Esophagus muscularis mucosa (tissue), 4 donors: Measurements from ENCODE around the gene DND1.

ENCODE experiments used
- CTCF ChIP-seq, 3 experiments: fragments of 200-600 bp in 2 of 3; fragments of 450-650 bp in 1 of 3; sonication (generic) in 2 of 3; IDR thresholded peaks; one replicate each; pipeline ENCODE4 v1.5.1; 2017 to 2019; ENCODE audit warnings: antibody characterized with exemption in 3 of 3, mild to moderate bottlenecking in 2 of 3, moderate library complexity in 1 of 3
- EP300 ChIP-seq: sonication (generic); formaldehyde crosslinking; IDR thresholded peaks from one replicate; pipeline ENCODE4 v1.6.1; 2017; ENCODE audit warnings: antibody characterized with exemption
- POLR2A ChIP-seq: fragments of 450-650 bp; IDR thresholded peaks from one replicate; pipeline ENCODE4 v1.6.1; 2017; ENCODE audit warnings: antibody characterized with exemption, moderate library complexity, mild to moderate bottlenecking, low read depth
- POLR2AphosphoS5 ChIP-seq, 2 donors: sonication (generic); formaldehyde crosslinking; IDR thresholded peaks; one replicate each; pipeline ENCODE4 v1.6.1; 2017; ENCODE audit warnings: antibody characterized with exemption in 2 of 2

- no peak for TF ChIP-seq POLR2AphosphoS5 (IDR thresholded peaks at IDR 0.05)
- no peak for TF ChIP-seq EP300
- no peak for TF ChIP-seq CTCF (IDR thresholded peaks at IDR 0.05)
- no peak for TF ChIP-seq POLR2A
These were observed 1.8 kb downstream of the DND1 start for GRCh38 chr5:140671472-140672125.
